HG03139 (cell line): ENCODE data around the gene NPY1R.

Source experiments
- ATAC-seq: cut with Tn5 transposase; IDR thresholded peaks from one replicate; pipeline ENCODE4 v1.9.1; 2021; ENCODE audit not compliant: unreplicated experiment

NPY1R gene

DNA sequence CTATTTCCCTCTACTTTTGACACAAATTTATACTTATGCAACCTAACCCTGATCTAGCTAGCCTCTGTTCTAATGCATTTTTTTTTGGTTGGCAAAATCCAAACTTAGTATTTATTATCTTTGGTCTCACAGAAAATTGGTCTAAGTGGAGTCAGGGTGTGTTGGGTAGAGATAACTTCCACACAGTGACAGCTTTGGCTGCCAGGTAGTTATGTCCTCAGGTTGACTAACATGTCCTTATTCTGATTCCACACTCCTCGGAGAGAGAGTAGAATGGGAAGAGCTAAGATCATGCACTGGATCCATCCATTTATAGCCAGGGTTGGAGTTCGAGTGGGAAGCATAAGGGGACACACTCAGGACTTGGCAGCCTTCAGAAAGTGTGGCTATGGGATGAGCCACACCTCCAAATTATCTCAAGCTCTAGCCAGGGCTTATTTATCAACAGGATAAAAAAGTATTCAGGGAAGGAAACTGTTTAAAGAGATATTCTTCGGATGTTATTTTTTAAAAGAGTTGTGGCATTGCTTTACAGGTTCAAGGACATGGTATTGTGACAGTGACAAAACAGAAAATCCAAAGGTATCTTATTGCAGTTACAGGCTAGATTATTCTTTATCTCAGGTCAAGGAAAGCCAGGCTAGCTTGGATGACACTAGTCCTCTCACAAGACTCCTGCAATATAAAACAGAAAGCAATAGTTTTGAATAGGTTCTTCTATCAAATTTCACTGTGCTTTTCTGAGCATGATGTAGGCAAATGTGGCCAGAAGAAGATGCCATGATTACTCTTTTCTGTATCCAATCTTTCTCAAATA, 51.5 kb downstream of the NPY1R start:
- ATAC-seq: no peak

DNA sequence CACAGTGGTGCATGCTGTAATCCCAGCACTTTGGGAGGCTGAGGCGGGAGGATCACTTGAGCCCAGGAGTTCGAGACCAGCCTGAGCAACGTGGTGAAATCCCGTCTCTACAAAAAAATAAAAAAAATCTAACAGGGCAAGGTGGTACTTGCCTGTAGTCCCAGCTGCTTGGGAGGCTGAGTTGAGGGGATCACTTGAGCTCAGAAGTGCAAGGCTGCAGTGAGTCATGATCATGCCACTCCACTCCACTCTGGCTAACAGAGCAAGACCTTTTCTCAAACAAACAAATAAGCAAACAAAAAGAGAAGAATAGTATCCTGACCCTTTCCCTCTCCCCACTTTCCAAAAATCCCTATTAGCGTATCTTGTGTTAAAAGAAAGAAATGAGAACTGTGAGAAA, 52.7 kb downstream of the NPY1R start:
- no peak for ATAC-seq

DNA sequence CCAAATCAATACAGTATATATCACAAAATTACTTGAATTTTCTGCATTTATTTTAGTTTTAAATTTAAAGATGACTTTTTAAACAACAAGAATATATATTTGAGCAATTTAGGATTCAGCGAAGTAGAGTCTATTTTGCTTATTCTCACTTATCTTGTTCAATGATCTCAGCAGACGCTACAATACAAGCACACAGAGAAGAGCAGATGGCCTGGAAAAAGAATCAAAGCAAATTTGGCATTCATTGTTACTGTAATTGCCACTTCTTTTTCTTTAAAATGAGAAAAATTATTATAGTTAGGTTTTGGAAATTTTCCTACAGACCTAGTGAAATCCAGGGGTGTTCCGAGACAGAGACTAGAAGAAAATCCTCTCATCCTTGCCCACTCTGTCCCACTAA, 57.5 kb downstream of the NPY1R start:
- ATAC-seq: no peak
